ENCODE results near the gene KLHL9. TPM values are rescaled to one million over a fixed set of nuclear protein-coding genes. Genes with fewer than 3 reads are reported as not detected.

The KLHL9 gene
- total RNA-seq, 1 experiment from 2014 or later, result 18.2 TPM

- H3K56ac ChIP-seq (ENCODE audit: insufficient read length, low read depth, low read length), result no peak overlapping the region
- H2AK5ac ChIP-seq (ENCODE audit: insufficient read length, low read length), result no peak overlapping the region
- no peak for DNase-seq
- no peak overlapping the region for H2BK120ac ChIP-seq (ENCODE audit: low read depth, low read length, poor library complexity, severe bottlenecking)
- H2BK15ac ChIP-seq (ENCODE audit: low read depth, low read length), result no peak overlapping the region
- no peak overlapping the region for H4K5ac ChIP-seq (ENCODE audit: insufficient read length, low read depth, low read length)
- no peak overlapping the region for H3K14ac ChIP-seq (ENCODE audit: insufficient read depth, low read length)
- H3K4me3 Mint-ChIP-seq, result no peak overlapping the region
- no peak overlapping the region for H2BK12ac ChIP-seq (ENCODE audit: insufficient read length, low read depth, low read length)
- no peak overlapping the region for H3K4ac ChIP-seq (ENCODE audit: low read depth, low read length)
- peaks cover 30% of the 10 kb centered on the region for H3K27me3 Mint-ChIP-seq (ENCODE audit: low read depth)
- H3K79me1 ChIP-seq (ENCODE audit: insufficient read depth, low read depth, low read length, poor library complexity, severe bottlenecking), result no peaks in the 10 kb centered on the region
- H3K23me2 ChIP-seq (ENCODE audit: insufficient read length, low read depth, low read length, poor library complexity, severe bottlenecking), result no peaks in the 10 kb centered on the region
- no peak overlapping the region for H3K18ac ChIP-seq (ENCODE audit: insufficient read length, low read depth, low read length)
- WGBS (ENCODE audit: extremely low coverage, insufficient read length, low lambda C conversion rate), result no CpG with 5 or more reads among the region's 1 CpG
- H3K79me2 ChIP-seq (ENCODE audit: insufficient read depth, low read length), result no peaks in the 10 kb centered on the region
- H3K9ac ChIP-seq (ENCODE audit: extremely low read depth, insufficient read length, low read length), result no peak overlapping the region
- H4K8ac ChIP-seq (replicated peaks; ENCODE audit: insufficient read length, low read depth, low read length), result no peak overlapping the region
- H3K27me3 ChIP-seq (ENCODE audit: insufficient read depth, low read length), result no peaks in the 10 kb centered on the region; the same call in 1 of the 2 replicates
- no peaks in the 10 kb centered on the region for H3K36me3 Mint-ChIP-seq (ENCODE audit: insufficient read depth in 1 of 3, low read depth in 3 of 3)
- H3K4me1 ChIP-seq (ENCODE audit: insufficient read depth, low read length), result no peaks in the 10 kb centered on the region
- H3K27ac Mint-ChIP-seq, result no peak overlapping the region
- no peak overlapping the region for H2BK20ac ChIP-seq (ENCODE audit: low read depth, low read length, poor library complexity, severe bottlenecking)
- no peaks in the 10 kb centered on the region for H3K4me1 Mint-ChIP-seq
- TF ChIP-seq CTCF (conservative IDR thresholded peaks at IDR 0.05), result no peak
- no peak overlapping the region for H4K91ac ChIP-seq (ENCODE audit: insufficient read length, low read depth, low read length)
- no peak overlapping the region for H2BK5ac ChIP-seq (ENCODE audit: insufficient read length, low read length)
- H3T11ph ChIP-seq (ENCODE audit: low read length), result no peak overlapping the region
- no peaks in the 10 kb centered on the region for H3K9me3 ChIP-seq (ENCODE audit: control insufficient read depth, low read depth, low read length)
- H3K4me2 ChIP-seq (ENCODE audit: insufficient read depth, insufficient read length, low read length), result no peak overlapping the region
- no peak overlapping the region for H3K27ac ChIP-seq (ENCODE audit: insufficient read length, low read depth, low read length)
- H3K23ac ChIP-seq (ENCODE audit: insufficient read length, low read depth, low read length), result no peak overlapping the region
- no peaks in the 10 kb centered on the region for H4K20me1 ChIP-seq (ENCODE audit: control insufficient read depth, insufficient read depth, insufficient read length)
- 0 out of 5 replicates have a peak, but pooled peaks cover 0 to 3% of the 10 kb centered on the region in 2 experiments for H3K9me3 Mint-ChIP-seq
- no peak overlapping the region for H2AFZ ChIP-seq (ENCODE audit: low read length)
These were observed 39.2 kb downstream of the KLHL9 start for GRCh38 chr9:21295992-21296391.
